Activated naive CD4-positive, alpha-beta T cell treated with anti-CD3 and anti-CD28 coated beads, Interleukin-2, amount 50 U/mL, for 16 hours (primary cell): ENCODE data around the gene COL16A1.
A peak's percentile ranks its signal among the peaks of the same experiment; 100 is the strongest.

Source experiments
- DNase-seq: peaks from one replicate; pipeline ENCODE4 v3.0.0-alpha.2; 2020

Gene COL16A1

GRCh38 chr1:31621847-31622730 is 81.7 kb downstream of the COL16A1 start:
- no peak for DNase-seq

- DNase-seq = no peak
Measured at GRCh38 chr1:31621498-31621820, 82.4 kb downstream of the COL16A1 start.

GRCh38 chr1:31620631-31621497 is 83.0 kb downstream of the COL16A1 start:
- no peak for DNase-seq

GRCh38 chr1:31618916-31619846 is 84.6 kb downstream of the COL16A1 start:
- no peak for DNase-seq

GRCh38 chr1:31617916-31618746 is 85.7 kb downstream of the COL16A1 start:
- peak; percentile 56 for DNase-seq

- DNase-seq = no peak
Measured at GRCh38 chr1:31617218-31617915, 86.5 kb downstream of the COL16A1 start, which contains the start of gene HCRTR1. TSS of gene HCRTR1 (plus strand) at chr1:31617689. CDS start at chr1:31619193, 1,504 bp downstream.

GRCh38 chr1:31615939-31616338 is 87.9 kb downstream of the COL16A1 start:
- no peak for DNase-seq

- no peak for DNase-seq
Measured at GRCh38 chr1:31615414-31615813, 88.4 kb downstream of the COL16A1 start.

- DNase-seq = no peak
Measured at GRCh38 chr1:31614414-31615005, 89.3 kb downstream of the COL16A1 start.

GRCh38 chr1:31609514-31610118 is 94.2 kb downstream of the COL16A1 start:
- no peak for DNase-seq

- DNase-seq = no peak
Measured at GRCh38 chr1:31607360-31607759, 96.5 kb downstream of the COL16A1 start.

GRCh38 chr1:31605908-31606427 is 97.8 kb downstream of the COL16A1 start:
- no peak for DNase-seq
